Gastrocnemius medialis (tissue), 4 donors: ENCODE data around the gene UNC13B. TPM values are rescaled to one million over a fixed set of nuclear protein-coding genes. Genes with fewer than 3 reads are reported as not detected.
A peak's percentile ranks its signal among the peaks of the same experiment; 100 is the strongest.
"Not testable (repeated sequence)": the region's sequence is repeated elsewhere in the genome, so short reads cannot be mapped to it uniquely, and the experiment has no call there.

Source experiments
- ATAC-seq, 2 donors: fragments of 150-250 bp; one replicate each; pipeline ENCODE4 v1.9.1; 2016
- DNase-seq, 2 donors: peaks; one replicate each; pipeline ENCODE4 v3.0.0-alpha.2; 2019
- H3K27ac ChIP-seq, 4 donors: fragments of 200-600 bp; sonication (generic); 1 replicate in 1 of 4; 2 replicates in 3 of 4; pipeline ENCODE4 v1.5.1; 2016 to 2018; ENCODE audit warnings: mild to moderate bottlenecking in 2 of 4, moderate library complexity in 1 of 4
- H3K27me3 ChIP-seq, 3 donors: fragments of 200-600 bp; sonication (generic) in 2 of 3; 1 replicate in 1 of 3; 2 replicates in 2 of 3; pipeline versions ENCODE4 v1.5.1 to v1.6.0; 2016 to 2019; ENCODE audit warnings: mild to moderate bottlenecking in 1 of 3, moderate library complexity in 1 of 3
- H3K36me3 ChIP-seq, 2 donors: fragments of 200-600 bp; sonication (generic) in 1 of 2; one replicate each; pipeline ENCODE4 v1.5.1; 2017 to 2018
- H3K4me1 ChIP-seq, 2 donors: fragments of 200-600 bp; sonication (generic) in 1 of 2; one replicate each; pipeline ENCODE4 v1.5.1; 2016 to 2017; ENCODE audit warnings: mild to moderate bottlenecking in 2 of 2
- H3K4me3 ChIP-seq, 4 donors: fragments of 200-600 bp; sonication (generic) in 3 of 4; 1 replicate in 1 of 4; 2 replicates in 3 of 4; pipeline ENCODE4 v1.5.1; 2016 to 2019; ENCODE audit warnings: mild to moderate bottlenecking in 2 of 4
- H3K9me3 ChIP-seq, 3 donors: fragments of 200-600 bp; sonication (generic) in 2 of 3; 1 replicate in 1 of 3; 2 replicates in 2 of 3; pipeline ENCODE4 v1.5.1; 2016 to 2019
- CTCF ChIP-seq, 5 experiments: fragments of 450-650 bp in 3 of 5; fragments of 200-600 bp in 2 of 5; sonication (generic) in 2 of 5; IDR thresholded peaks in 4 of 5; conservative IDR thresholded peaks in 1 of 5; 1 replicate in 4 of 5; 2 replicates in 1 of 5; pipeline ENCODE4 v1.5.1; 2016 to 2019; ENCODE audit warnings: antibody characterized with exemption in 5 of 5, mild to moderate bottlenecking in 3 of 5, moderate library complexity in 3 of 5
- POLR2A ChIP-seq, 2 donors: fragments of 450-650 bp; IDR thresholded peaks; one replicate each; pipeline ENCODE4 v1.6.1; 2017; ENCODE audit warnings: antibody characterized with exemption in 2 of 2, mild to moderate bottlenecking in 2 of 2, moderate library complexity in 2 of 2
- in situ Hi-C, 4 donors: fragments of 200-750 bp; cut with MboI; loops; one replicate each; pipeline versions ENCODE4 v1.15.0 to v1.8.0; 2017; ENCODE audit warnings: low sequenced_read_pairs in 4 of 4
- intact Hi-C: fragments of 100-400 bp; cut with DNase I; formaldehyde crosslinking; loops from one replicate; pipeline ENCODE4 v1.15.1; 2023; ENCODE audit warnings: low total_unique reads
- total RNA-seq, 4 donors: library from RNA; depleted of rRNA; stranded (reverse); fragments of >200 nt; gene quantifications; one replicate each; pipeline versions ENCODE4 v1.1.0 to v1.2.3, GENCODE V29; 2016

UNC13B gene
- total RNA-seq, 4 donors from 2014 or later: 7.5 to 17.5 (median 13.1) TPM

GRCh38 chr9:35152926-35153325 is 8.9 kb upstream of the UNC13B start:
- intact Hi-C loops: no loop called here
- H3K9me3 ChIP-seq: no peaks in the 10 kb centered on the region
- H3K4me1 ChIP-seq: no peaks in the 10 kb centered on the region
- H3K27ac ChIP-seq: no peak overlapping the region
- no peak for ATAC-seq
- no peaks in the 10 kb centered on the region for H3K27me3 ChIP-seq
- DNase-seq: no peak
- no peak overlapping the region for H3K4me3 ChIP-seq
- TF ChIP-seq CTCF (IDR thresholded peaks at IDR 0.05 in 4 of 5, conservative IDR thresholded peaks at IDR 0.05 in 1 of 5): no peak
- no peak for TF ChIP-seq POLR2A (IDR thresholded peaks at IDR 0.05)
- in situ Hi-C loops: no loop called here
- H3K36me3 ChIP-seq: no peaks in the 10 kb centered on the region

GRCh38 chr9:35156781-35157180 is 5.0 kb upstream of the UNC13B start:
- Histone ChIP-seq H3K4me1 (no peaks in the 10 kb centered on the region), H3K4me3 (no peak overlapping the region), H3K36me3 (no peaks in the 10 kb centered on the region), H3K9me3 (no peaks in the 10 kb centered on the region), H3K27me3 (no peaks in the 10 kb centered on the region), H3K27ac (no peak overlapping the region)
- intact Hi-C loops: no loop called here
- DNase-seq (no peak), ATAC-seq (no peak)
- no peak for TF ChIP-seq CTCF (IDR thresholded peaks at IDR 0.05 in 4 of 5, conservative IDR thresholded peaks at IDR 0.05 in 1 of 5)
- no peak for TF ChIP-seq POLR2A (IDR thresholded peaks at IDR 0.05)
- in situ Hi-C loops: loop anchor here in 1 of 4 donors (5.0 kb wide), 1 partner anchor 34 kb away; no protein-coding TSS in a partner anchor

- H3K27me3 ChIP-seq, H3K4me1 ChIP-seq, H3K4me3 ChIP-seq, H3K9me3 ChIP-seq, ATAC-seq, intact Hi-C loops, DNase-seq, H3K27ac ChIP-seq, H3K36me3 ChIP-seq: not testable (repeated sequence)
- in situ Hi-C loops: loop anchor here in 1 of 4 donors (5.0 kb wide), 1 partner anchor 36 kb away; no protein-coding TSS in a partner anchor
Measured at GRCh38 chr9:35157836-35158235, 4.0 kb upstream of the UNC13B start.

GRCh38 chr9:35158501-35159280 is 3.1 kb upstream of the UNC13B start:
- H3K36me3 ChIP-seq: no peaks in the 10 kb centered on the region
- intact Hi-C loops (no loop called here), in situ Hi-C loops (loop anchor here in 1 of 4 donors (5.0 kb wide), 1 partner anchor 36 kb away; no protein-coding TSS in a partner anchor)
- DNase-seq (no peak), ATAC-seq (no peak)
- no peak overlapping the region for H3K4me3 ChIP-seq
- peaks cover 9 to 12% of the 10 kb centered on the region in 2 donors for H3K4me1 ChIP-seq
- H3K27me3 ChIP-seq: no peaks in the 10 kb centered on the region
- H3K9me3 ChIP-seq: no peaks in the 10 kb centered on the region
- no peak for TF ChIP-seq POLR2A (IDR thresholded peaks at IDR 0.05)
- no peak for TF ChIP-seq CTCF (IDR thresholded peaks at IDR 0.05 in 4 of 5, conservative IDR thresholded peaks at IDR 0.05 in 1 of 5)
- H3K27ac ChIP-seq: no peak overlapping the region

GRCh38 chr9:35162605-35163315 is 951 bp downstream of the UNC13B start:
- TF ChIP-seq CTCF (IDR thresholded peaks at IDR 0.05 in 4 of 5, conservative IDR thresholded peaks at IDR 0.05 in 1 of 5) (no peak), POLR2A (IDR thresholded peaks at IDR 0.05) (no peak)
- no peak for ATAC-seq
- Histone ChIP-seq H3K36me3 (no peaks in the 10 kb centered on the region), H3K27me3 (no peaks in the 10 kb centered on the region), H3K27ac (peak overlapping the region; percentile 92 to 99 (median 96)), H3K4me1 (peaks cover 23 to 35% of the 10 kb centered on the region in 2 donors), H3K4me3 (peak overlapping the region; percentile 77 to 93 (median 86)), H3K9me3 (no peaks in the 10 kb centered on the region)
- DNase-seq: no peak
- intact Hi-C loops: loop anchor here (1.0 to 5.0 kb wide), 3 partner anchors 46 to 215 kb away; no protein-coding TSS in a partner anchor
- in situ Hi-C loops: loop anchor here in 1 of 4 donors (5.0 kb wide), 1 partner anchor 45 kb away; the partner anchor contains the start of gene ATOSB
